ENCODE data around the gene RRP1B. TPM values are rescaled to one million over a fixed set of nuclear protein-coding genes. Genes with fewer than 3 reads are reported as not detected.

RRP1B gene
- total RNA-seq, 1 donor from 2014 or later: 34.0 TPM

- TF ChIP-seq CTCF (IDR thresholded peaks at IDR 0.05; ENCODE audit: insufficient read depth, low read depth, low read length) (no peak), EZH2 (IDR thresholded peaks at IDR 0.05; ENCODE audit: insufficient read depth, low read length) (no peak)
- peak overlapping the region; percentile 80 for H3K4me3 ChIP-seq (ENCODE audit: insufficient read depth, low read depth, low read length)
- peaks cover 15% of the 10 kb centered on the region for H3K4me1 Mint-ChIP-seq (ENCODE audit: low read depth, unreplicated experiment)
- peak overlapping the region; percentile 100 for H3K4me2 ChIP-seq (ENCODE audit: low read length)
- H3K27me3 ChIP-seq (ENCODE audit: insufficient read depth, low read length): no peaks in the 10 kb centered on the region
- H3K9me3 Mint-ChIP-seq (ENCODE audit: unreplicated experiment): no peaks in the 10 kb centered on the region
- no peaks in the 10 kb centered on the region for H3K27me3 Mint-ChIP-seq (ENCODE audit: low read depth, unreplicated experiment)
- H3K36me3 ChIP-seq (ENCODE audit: insufficient read depth, low read length): no peaks in the 10 kb centered on the region
- H3K79me2 ChIP-seq (ENCODE audit: insufficient read depth, low read length): peaks cover 47% of the 10 kb centered on the region
- DNase-seq (ENCODE audit: low read depth) (no peak), FAIRE-seq (no peak)
- H2AFZ ChIP-seq (ENCODE audit: low read depth, low read length): no peak overlapping the region
- H4K20me1 ChIP-seq (ENCODE audit: insufficient read depth, low read length): peaks cover 55% of the 10 kb centered on the region
- peak overlapping the region; percentile 91 for H3K9ac ChIP-seq (ENCODE audit: low read length)
- H3K4me3 Mint-ChIP-seq (ENCODE audit: unreplicated experiment): peak overlapping the region; percentile 86
- peaks cover 19% of the 10 kb centered on the region for H3K36me3 Mint-ChIP-seq (ENCODE audit: low read depth, unreplicated experiment)
- H3K27ac Mint-ChIP-seq (ENCODE audit: unreplicated experiment): no peak overlapping the region
- peaks cover 17% of the 10 kb centered on the region for H3K4me1 ChIP-seq (ENCODE audit: insufficient read depth, low read length)
- H3K27ac ChIP-seq (ENCODE audit: low read depth, low read length): no peak overlapping the region
- no peaks in the 10 kb centered on the region for H3K9me3 ChIP-seq (ENCODE audit: insufficient read depth, low read depth, low read length)
Observed at GRCh38 chr21:43720539-43721166, 61.3 kb downstream of the RRP1B start.

GRCh38 chr21:43721206-43721605 is 61.8 kb downstream of the RRP1B start:
- Histone ChIP-seq H2AFZ (ENCODE audit: low read depth, low read length) (no peak overlapping the region), H4K20me1 (ENCODE audit: insufficient read depth, low read length) (peaks cover 59% of the 10 kb centered on the region), H3K27ac (ENCODE audit: low read depth, low read length) (no peak overlapping the region), H3K4me2 (ENCODE audit: low read length) (peak overlapping the region; percentile 100), H3K27me3 (ENCODE audit: insufficient read depth, low read length) (no peaks in the 10 kb centered on the region), H3K9ac (ENCODE audit: low read length) (no peak overlapping the region), H3K4me1 (ENCODE audit: insufficient read depth, low read length) (peaks cover 17% of the 10 kb centered on the region), H3K4me3 (ENCODE audit: insufficient read depth, low read depth, low read length) (no peak overlapping the region), H3K36me3 (ENCODE audit: insufficient read depth, low read length) (no peaks in the 10 kb centered on the region), H3K79me2 (ENCODE audit: insufficient read depth, low read length) (peaks cover 47% of the 10 kb centered on the region), H3K9me3 (ENCODE audit: insufficient read depth, low read depth, low read length) (no peaks in the 10 kb centered on the region)
- H3K36me3 Mint-ChIP-seq (ENCODE audit: low read depth, unreplicated experiment): peaks cover 19% of the 10 kb centered on the region
- peak overlapping the region; percentile 86 for H3K4me3 Mint-ChIP-seq (ENCODE audit: unreplicated experiment)
- peaks cover 19% of the 10 kb centered on the region for H3K4me1 Mint-ChIP-seq (ENCODE audit: low read depth, unreplicated experiment)
- TF ChIP-seq CTCF (IDR thresholded peaks at IDR 0.05; ENCODE audit: insufficient read depth, low read depth, low read length) (no peak), EZH2 (IDR thresholded peaks at IDR 0.05; ENCODE audit: insufficient read depth, low read length) (no peak)
- FAIRE-seq: no peak
- H3K27ac Mint-ChIP-seq (ENCODE audit: unreplicated experiment): peak overlapping the region; percentile 26
- no peaks in the 10 kb centered on the region for H3K27me3 Mint-ChIP-seq (ENCODE audit: low read depth, unreplicated experiment)
- no peak for DNase-seq (ENCODE audit: low read depth)
- no peaks in the 10 kb centered on the region for H3K9me3 Mint-ChIP-seq (ENCODE audit: unreplicated experiment)

- no peak for FAIRE-seq
- no peak overlapping the region for H3K27ac Mint-ChIP-seq (ENCODE audit: unreplicated experiment)
Observed at GRCh38 chr21:43721939-43722338, 62.6 kb downstream of the RRP1B start.

More at GRCh38 chr21:43721939-43722338, 62.6 kb downstream of the RRP1B start:
- DNase-seq (ENCODE audit: low read depth): no peak
- Histone ChIP-seq H3K4me3 (ENCODE audit: insufficient read depth, low read depth, low read length) (no peak overlapping the region), H3K27me3 (ENCODE audit: insufficient read depth, low read length) (no peaks in the 10 kb centered on the region), H3K27ac (ENCODE audit: low read depth, low read length) (no peak overlapping the region), H3K9me3 (ENCODE audit: insufficient read depth, low read depth, low read length) (no peaks in the 10 kb centered on the region), H3K36me3 (ENCODE audit: insufficient read depth, low read length) (no peaks in the 10 kb centered on the region), H4K20me1 (ENCODE audit: insufficient read depth, low read length) (peaks cover 65% of the 10 kb centered on the region), H3K79me2 (ENCODE audit: insufficient read depth, low read length) (peaks cover 52% of the 10 kb centered on the region), H2AFZ (ENCODE audit: low read depth, low read length) (no peak overlapping the region), H3K4me1 (ENCODE audit: insufficient read depth, low read length) (peaks cover 22% of the 10 kb centered on the region), H3K4me2 (ENCODE audit: low read length) (no peak overlapping the region), H3K9ac (ENCODE audit: low read length) (no peak overlapping the region)
- peaks cover 19% of the 10 kb centered on the region for H3K36me3 Mint-ChIP-seq (ENCODE audit: low read depth, unreplicated experiment)
- TF ChIP-seq CTCF (IDR thresholded peaks at IDR 0.05; ENCODE audit: insufficient read depth, low read depth, low read length) (no peak), EZH2 (IDR thresholded peaks at IDR 0.05; ENCODE audit: insufficient read depth, low read length) (no peak)
- H3K9me3 Mint-ChIP-seq (ENCODE audit: unreplicated experiment): no peaks in the 10 kb centered on the region
- peaks cover 17% of the 10 kb centered on the region for H3K4me1 Mint-ChIP-seq (ENCODE audit: low read depth, unreplicated experiment)
- H3K27me3 Mint-ChIP-seq (ENCODE audit: low read depth, unreplicated experiment): no peaks in the 10 kb centered on the region
- peak overlapping the region; percentile 86 for H3K4me3 Mint-ChIP-seq (ENCODE audit: unreplicated experiment)
